H9 (cell line): ENCODE data around the gene NOP9. TPM values are rescaled to one million over a fixed set of nuclear protein-coding genes. Genes with fewer than 3 reads are reported as not detected.

Experiments used
- DNase-seq: peaks from one replicate; pipeline ENCODE4 v3.0.0-alpha.2; 2017
- H2AFZ ChIP-seq: one replicate; pipeline ENCODE4 v1.6.1; 2013; ENCODE audit warnings: mild to moderate bottlenecking, low read length, control low read depth, moderate library complexity
- H2AK5ac ChIP-seq: 2 replicates; pipeline ENCODE4 v1.6.1; 2013; ENCODE audit warnings: low read length, control low read depth, mixed read lengths; ENCODE audit not compliant: insufficient read length
- H2BK120ac ChIP-seq: one replicate; pipeline ENCODE4 v1.6.1; 2013; ENCODE audit warnings: low read depth, mild to moderate bottlenecking, low read length, control low read depth, inconsistent platforms; ENCODE audit not compliant: poor library complexity, severe bottlenecking
- H2BK12ac ChIP-seq: 2 replicates; pipeline ENCODE4 v1.6.1; 2013; ENCODE audit warnings: low read length, control low read depth, mixed read lengths, low read depth; ENCODE audit not compliant: insufficient read length
- H2BK15ac ChIP-seq: 2 replicates; pipeline ENCODE4 v1.6.1; 2013; ENCODE audit warnings: low read depth, low read length, control low read depth
- H2BK20ac ChIP-seq: one replicate; pipeline ENCODE4 v1.6.1; 2013; ENCODE audit warnings: low read depth, mild to moderate bottlenecking, low read length, control low read depth, inconsistent platforms; ENCODE audit not compliant: poor library complexity, severe bottlenecking
- H2BK5ac ChIP-seq: 2 replicates; pipeline ENCODE4 v1.6.1; 2013; ENCODE audit warnings: low read length, control low read depth, mixed read lengths; ENCODE audit not compliant: insufficient read length
- H3K14ac ChIP-seq: 2 replicates; pipeline ENCODE4 v1.6.1; 2013; ENCODE audit warnings: low read length, control low read depth; ENCODE audit not compliant: insufficient read depth
- H3K18ac ChIP-seq: 2 replicates; pipeline ENCODE4 v1.6.1; 2013; ENCODE audit warnings: low read depth, mild to moderate bottlenecking, mixed read lengths, low read length, control low read depth; ENCODE audit not compliant: insufficient read length
- H3K23ac ChIP-seq: 2 replicates; pipeline ENCODE4 v1.6.1; 2013; ENCODE audit warnings: low read length, control low read depth, mixed read lengths, low read depth; ENCODE audit not compliant: insufficient read length
- H3K23me2 ChIP-seq: 2 replicates; pipeline ENCODE4 v1.6.1; 2013; ENCODE audit warnings: low read depth, mild to moderate bottlenecking, mixed read lengths, low read length, control low read depth; ENCODE audit not compliant: insufficient read length, poor library complexity, severe bottlenecking
- H3K27ac ChIP-seq: 2 replicates; pipeline ENCODE4 v1.5.1; 2013; ENCODE audit warnings: low read length, control low read depth, mixed read lengths, low read depth; ENCODE audit not compliant: insufficient read length
- H3K27me3 ChIP-seq: 2 replicates; pipeline ENCODE4 v1.6.1; 2013; ENCODE audit warnings: low read length, control low read depth, inconsistent platforms; ENCODE audit not compliant: insufficient read depth
- H3K4ac ChIP-seq: 2 replicates; pipeline ENCODE4 v1.6.1; 2013; ENCODE audit warnings: low read depth, mild to moderate bottlenecking, control low read depth, inconsistent platforms, low read length, moderate library complexity
- H3K4me1 ChIP-seq: 2 replicates; pipeline ENCODE4 v1.6.1; 2013; ENCODE audit warnings: low read length, control low read depth, inconsistent platforms; ENCODE audit not compliant: insufficient read depth
- H3K4me2 ChIP-seq: 2 replicates; pipeline ENCODE4 v1.6.1; 2013; ENCODE audit warnings: low read length, control low read depth, mixed read lengths; ENCODE audit not compliant: insufficient read length, insufficient read depth
- H3K56ac ChIP-seq: 2 replicates; pipeline ENCODE4 v1.6.1; 2013; ENCODE audit warnings: low read depth, mild to moderate bottlenecking, mixed read lengths, low read length, control low read depth; ENCODE audit not compliant: insufficient read length
- H3K79me1 ChIP-seq: 2 replicates; pipeline ENCODE4 v1.6.1; 2013; ENCODE audit warnings: low read depth, mild to moderate bottlenecking, moderate library complexity, low read length, control low read depth, inconsistent platforms; ENCODE audit not compliant: insufficient read depth, poor library complexity, severe bottlenecking
- H3K79me2 ChIP-seq: 2 replicates; pipeline ENCODE4 v1.6.1; 2013; ENCODE audit warnings: low read length, control low read depth, inconsistent platforms; ENCODE audit not compliant: insufficient read depth
- H3K9ac ChIP-seq: 2 replicates; pipeline ENCODE4 v1.6.1; 2013; ENCODE audit warnings: low read length, control low read depth, mixed read lengths; ENCODE audit not compliant: insufficient read length; ENCODE audit errors: extremely low read depth
- H3K9me3 ChIP-seq: one replicate; pipeline ENCODE4 v1.6.1; 2013; ENCODE audit warnings: low read depth, low read length, inconsistent platforms; ENCODE audit not compliant: control insufficient read depth
- H3T11ph ChIP-seq: one replicate; pipeline ENCODE4 v1.6.1; 2013; ENCODE audit warnings: mild to moderate bottlenecking, low read length, control low read depth, inconsistent platforms
- H4K20me1 ChIP-seq: one replicate; pipeline ENCODE4 v1.6.1; 2013; ENCODE audit not compliant: control insufficient read depth, insufficient read length, insufficient read depth
- H4K5ac ChIP-seq: 2 replicates; pipeline ENCODE4 v1.6.1; 2013; ENCODE audit warnings: low read depth, mild to moderate bottlenecking, mixed read lengths, low read length, control low read depth; ENCODE audit not compliant: insufficient read length
- H4K8ac ChIP-seq: replicated peaks from 2 replicates; pipeline ENCODE4 v1.6.1; 2013; ENCODE audit warnings: low read length, control low read depth, mixed read lengths, low read depth; ENCODE audit not compliant: insufficient read length
- H4K91ac ChIP-seq: 2 replicates; pipeline ENCODE4 v1.6.1; 2013; ENCODE audit warnings: low read depth, mild to moderate bottlenecking, moderate library complexity, mixed read lengths, low read length, control low read depth; ENCODE audit not compliant: insufficient read length
- H3K27ac Mint-ChIP-seq, 3 experiments: 2 replicates in 2 of 3; 3 replicates in 1 of 3; pipeline ENCODE4 v1.8.0; 2020 to 2021; ENCODE audit warnings: mixed read lengths in 3 of 3, mild to moderate bottlenecking in 1 of 3, moderate library complexity in 1 of 3
- H3K27me3 Mint-ChIP-seq: 2 replicates; pipeline ENCODE4 v1.8.0; 2021; ENCODE audit warnings: low read depth, mild to moderate bottlenecking, moderate library complexity, mixed read lengths
- H3K36me3 Mint-ChIP-seq, 3 experiments: 2 replicates in 2 of 3; 3 replicates in 1 of 3; pipeline ENCODE4 v1.8.0; 2020 to 2021; ENCODE audit warnings: low read depth in 3 of 3, mixed read lengths in 3 of 3; ENCODE audit not compliant: insufficient read depth in 1 of 3
- H3K4me1 Mint-ChIP-seq, 2 experiments: 2 replicates each; pipeline ENCODE4 v1.8.0; 2020; ENCODE audit warnings: mixed read lengths in 2 of 2
- H3K4me3 Mint-ChIP-seq, 2 experiments: 2 replicates in 1 of 2; 3 replicates in 1 of 2; pipeline ENCODE4 v1.8.0; 2020 to 2021; ENCODE audit warnings: mild to moderate bottlenecking in 2 of 2, mixed read lengths in 2 of 2, moderate library complexity in 1 of 2
- H3K9me3 Mint-ChIP-seq, 2 experiments: 2 replicates in 1 of 2; 3 replicates in 1 of 2; pipeline ENCODE4 v1.8.0; 2020; ENCODE audit warnings: mild to moderate bottlenecking in 2 of 2, mixed read lengths in 2 of 2, moderate library complexity in 1 of 2
- CTCF ChIP-seq: fragments of 200-600 bp; sonication (generic); conservative IDR thresholded peaks from 3 replicates; pipeline ENCODE4 v1.8.0; 2021; ENCODE audit warnings: antibody characterized with exemption, mild to moderate bottlenecking
- WGBS: extraction: QIAGEN DNeasy Blood & Tissue Kit; methylation state at CpG from one replicate; pipeline ENCODE4 v1.1.7; 2013; ENCODE audit warnings: missing lambda C conversion rate, low lambda C conversion rate, mixed read lengths; ENCODE audit not compliant: insufficient read length; ENCODE audit errors: extremely low coverage; 5-methylcytosine and 5-hydroxymethylcytosine counted together
- total RNA-seq: library from RNA; stranded (reverse); gene quantifications from 2 replicates; pipeline ENCODE4 v1.2.1, GENCODE V29; 2021

The NOP9 gene
- total RNA-seq, 1 experiment from 2014 or later: 34.7 TPM

- H3K4me2 ChIP-seq: no peak overlapping the region
- H2BK5ac ChIP-seq: no peak overlapping the region
- no peak overlapping the region for H3K18ac ChIP-seq
- H3K27ac ChIP-seq: no peak overlapping the region
- no peak overlapping the region for H2AFZ ChIP-seq
- H2BK20ac ChIP-seq: no peak overlapping the region
- H2BK120ac ChIP-seq: no peak overlapping the region
- Mint-ChIP-seq H3K4me3 (no peak overlapping the region), H3K27me3 (peaks cover under 1% of the 10 kb centered on the region; the same call in 1 of the 2 replicates), H3K36me3 (no peaks in the 10 kb centered on the region), H3K9me3 (no peaks in the 10 kb centered on the region), H3K4me1 (no peaks in the 10 kb centered on the region), H3K27ac (no peak overlapping the region; a peak in 1 of 7 replicates)
- H4K8ac ChIP-seq: no peak overlapping the region
- H3K56ac ChIP-seq: no peak overlapping the region
- no peak overlapping the region for H3K14ac ChIP-seq
- H3K9me3 ChIP-seq: no peaks in the 10 kb centered on the region
- H4K91ac ChIP-seq: no peak overlapping the region
- no peaks in the 10 kb centered on the region for H3K4me1 ChIP-seq
- H3K4ac ChIP-seq: no peak overlapping the region
- H3K9ac ChIP-seq: no peak overlapping the region
- H2AK5ac ChIP-seq: no peak overlapping the region
- no peak overlapping the region for H3T11ph ChIP-seq
- no peaks in the 10 kb centered on the region for H3K79me2 ChIP-seq
- H3K79me1 ChIP-seq: no peaks in the 10 kb centered on the region
- no peaks in the 10 kb centered on the region for H4K20me1 ChIP-seq
- H3K27me3 ChIP-seq: no peaks in the 10 kb centered on the region
- TF ChIP-seq CTCF: 0 out of 3 replicates have a peak, but pooled peaks have one; percentile 24
- WGBS: no CpG with 5 or more reads among the region's 1 CpG
- H3K23me2 ChIP-seq: no peaks in the 10 kb centered on the region
- no peak overlapping the region for H2BK12ac ChIP-seq
- no peak overlapping the region for H4K5ac ChIP-seq
- no peak overlapping the region for H3K23ac ChIP-seq
- DNase-seq: no peak
- no peak overlapping the region for H2BK15ac ChIP-seq
Observed at GRCh38 chr14:24251880-24252288, 47.8 kb upstream of the NOP9 start.
